Stimulated activated CD8-positive, alpha-beta memory T cell treated with anti-CD3 and anti-CD28 coated beads, Interleukin-4, amount 100 ng/mL, for 24 hours (primary cell): ENCODE data around the gene BACE2.
"Not testable (repeated sequence)": the region's sequence is repeated elsewhere in the genome, so short reads cannot be mapped to it uniquely, and the experiment has no call there.

Experiments used
- DNase-seq: peaks from one replicate; pipeline ENCODE4 v3.0.0-alpha.2; 2020; ENCODE audit warnings: low read depth

The BACE2 gene

GRCh38 chr21:41240040-41240439 is 72.1 kb downstream of the BACE2 start:
- DNase-seq: no peak

GRCh38 chr21:41241341-41241740 is 73.4 kb downstream of the BACE2 start:
- no peak for DNase-seq

GRCh38 chr21:41242238-41242829 is 74.4 kb downstream of the BACE2 start:
- DNase-seq: no peak

- DNase-seq: no peak
Observed at GRCh38 chr21:41243107-41243506, 75.1 kb downstream of the BACE2 start.

GRCh38 chr21:41244266-41244880 is 76.4 kb downstream of the BACE2 start:
- not testable (repeated sequence) for DNase-seq

GRCh38 chr21:41245509-41246135 is 77.7 kb downstream of the BACE2 start:
- no peak for DNase-seq

GRCh38 chr21:41246808-41247207 is 78.8 kb downstream of the BACE2 start:
- DNase-seq: no peak

GRCh38 chr21:41247561-41248545 is 79.9 kb downstream of the BACE2 start:
- no peak for DNase-seq

- DNase-seq: no peak
Observed at GRCh38 chr21:41249476-41249875, 81.5 kb downstream of the BACE2 start.

- no peak for DNase-seq
Observed at GRCh38 chr21:41250519-41250918, 82.6 kb downstream of the BACE2 start.

GRCh38 chr21:41251961-41252642 is 84.1 kb downstream of the BACE2 start:
- no peak for DNase-seq

GRCh38 chr21:41254090-41254700 is 86.2 kb downstream of the BACE2 start:
- DNase-seq: no peak

- no peak for DNase-seq
Observed at GRCh38 chr21:41255190-41255589, 87.2 kb downstream of the BACE2 start.

- not testable (repeated sequence) for DNase-seq
Observed at GRCh38 chr21:41256231-41256630, 88.3 kb downstream of the BACE2 start.

GRCh38 chr21:41256771-41257702 is 89.1 kb downstream of the BACE2 start:
- DNase-seq: no peak

GRCh38 chr21:41258617-41259016 is 90.7 kb downstream of the BACE2 start:
- no peak for DNase-seq

GRCh38 chr21:41260428-41260827 is 92.5 kb downstream of the BACE2 start:
- no peak for DNase-seq

- DNase-seq: no peak
Observed at GRCh38 chr21:41267346-41267745, 99.4 kb downstream of the BACE2 start.

- DNase-seq: no peak
Observed at GRCh38 chr21:41269535-41269934, 101.6 kb downstream of the BACE2 start.

GRCh38 chr21:41277196-41277595 is 109.2 kb downstream of the BACE2 start:
- DNase-seq: no peak
